ENCODE data around the gene FCAMR.

DNA sequence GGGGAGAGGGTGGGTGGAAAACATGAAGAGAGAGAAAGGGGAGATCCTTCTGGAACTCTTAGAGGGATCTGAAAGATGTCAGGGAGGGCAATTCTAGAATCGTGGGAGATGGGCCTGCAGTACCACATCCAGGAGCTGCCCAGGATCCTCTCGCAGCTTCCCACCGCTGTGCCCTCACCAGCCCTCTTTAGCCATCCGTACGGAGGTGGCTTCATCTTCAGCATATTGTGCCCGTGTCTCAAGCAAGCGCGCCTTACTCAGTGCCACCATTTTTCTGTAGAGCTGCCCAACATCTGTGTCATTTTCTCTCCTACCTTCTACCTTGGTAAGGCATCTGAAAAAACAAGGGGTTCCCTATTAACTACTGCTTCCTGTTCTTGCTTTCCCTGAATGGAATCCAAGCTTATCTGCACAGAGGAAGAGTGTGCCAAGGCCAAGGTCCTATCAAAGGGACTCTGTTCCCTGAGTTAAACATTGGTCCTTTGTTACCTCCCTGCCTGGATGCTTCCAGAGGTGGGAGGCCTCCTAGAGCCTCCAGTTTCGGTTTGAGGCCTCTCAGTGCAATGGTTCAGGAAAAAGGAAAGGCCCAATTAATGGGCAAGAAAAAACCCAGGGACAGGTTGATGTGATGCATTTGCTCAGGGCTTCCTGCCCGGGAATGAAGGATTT lies 39.1 kb upstream of the FCAMR start:
- TF ChIP-seq, protein P1, sequence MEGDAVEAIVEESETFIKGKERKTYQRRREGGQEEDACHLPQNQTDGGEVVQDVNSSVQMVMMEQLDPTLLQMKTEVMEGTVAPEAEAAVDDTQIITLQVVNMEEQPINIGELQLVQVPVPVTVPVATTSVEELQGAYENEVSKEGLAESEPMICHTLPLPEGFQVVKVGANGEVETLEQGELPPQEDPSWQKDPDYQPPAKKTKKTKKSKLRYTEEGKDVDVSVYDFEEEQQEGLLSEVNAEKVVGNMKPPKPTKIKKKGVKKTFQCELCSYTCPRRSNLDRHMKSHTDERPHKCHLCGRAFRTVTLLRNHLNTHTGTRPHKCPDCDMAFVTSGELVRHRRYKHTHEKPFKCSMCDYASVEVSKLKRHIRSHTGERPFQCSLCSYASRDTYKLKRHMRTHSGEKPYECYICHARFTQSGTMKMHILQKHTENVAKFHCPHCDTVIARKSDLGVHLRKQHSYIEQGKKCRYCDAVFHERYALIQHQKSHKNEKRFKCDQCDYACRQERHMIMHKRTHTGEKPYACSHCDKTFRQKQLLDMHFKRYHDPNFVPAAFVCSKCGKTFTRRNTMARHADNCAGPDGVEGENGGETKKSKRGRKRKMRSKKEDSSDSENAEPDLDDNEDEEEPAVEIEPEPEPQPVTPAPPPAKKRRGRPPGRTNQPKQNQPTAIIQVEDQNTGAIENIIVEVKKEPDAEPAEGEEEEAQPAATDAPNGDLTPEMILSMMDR (IDR thresholded peaks at IDR 0.05), result no peak
- TF ChIP-seq POLR2A (IDR thresholded peaks at IDR 0.05), result no peak
